Ovary (tissue), 9 donors: ENCODE measurements around the gene FAM217B. TPM values are rescaled to one million over a fixed set of nuclear protein-coding genes. Genes with fewer than 3 reads are reported as not detected.

Source experiments
- DNase-seq, 5 donors: peaks; one replicate each; pipeline ENCODE4 v3.0.0-alpha.2; 2019 to 2020
- H3K27ac ChIP-seq, 2 donors: fragments of 200-600 bp; one replicate each; pipeline versions ENCODE4 v1.5.1 to v1.8.0; 2019 to 2022
- H3K27me3 ChIP-seq: fragments of 200-600 bp; one replicate; pipeline ENCODE4 v1.8.0; 2022
- H3K36me3 ChIP-seq: fragments of 200-600 bp; sonication (generic); one replicate; pipeline ENCODE4 v1.5.1; 2019
- H3K4me1 ChIP-seq: one replicate; pipeline ENCODE4 v1.8.1; 2013; ENCODE audit warnings: mild to moderate bottlenecking, moderate library complexity; ENCODE audit not compliant: insufficient read depth
- H3K4me3 ChIP-seq: fragments of 200-600 bp; sonication (generic); one replicate; pipeline ENCODE4 v1.5.1; 2017
- H3K9me3 ChIP-seq, 2 donors: fragments of 200-600 bp in 1 of 2; sonication (generic) in 1 of 2; one replicate each; pipeline versions ENCODE4 v1.5.1 to v1.8.1; 2013 to 2019; ENCODE audit warnings: mild to moderate bottlenecking in 1 of 2, moderate library complexity in 1 of 2
- CTCF ChIP-seq, 3 donors: fragments of 450-650 bp in 2 of 3; fragments of 200-600 bp in 1 of 3; IDR thresholded peaks; one replicate each; pipeline versions ENCODE4 v1.5.1 to v1.8.0; 2016 to 2022; ENCODE audit warnings: antibody characterized with exemption in 3 of 3, mild to moderate bottlenecking in 1 of 3
- EP300 ChIP-seq: sonication (generic); formaldehyde crosslinking; IDR thresholded peaks from one replicate; pipeline ENCODE4 v1.6.1; 2017; ENCODE audit warnings: antibody characterized with exemption
- POLR2A ChIP-seq: fragments of 450-650 bp; IDR thresholded peaks from one replicate; pipeline ENCODE4 v1.6.1; 2017; ENCODE audit warnings: antibody characterized with exemption, mild to moderate bottlenecking, moderate library complexity
- WGBS, 3 donors: extraction: QIAGEN DNeasy Blood & Tissue Kit in 1 of 3; methylation state at CpG; one replicate each; pipeline versions ENCODE4 v1.1.5 to v1.1.7; 2013 to 2017; 5-methylcytosine and 5-hydroxymethylcytosine counted together
- intact Hi-C, 4 donors: fragments of 100-400 bp; cut with DNase I; formaldehyde crosslinking; loops; one replicate each; pipeline versions ENCODE4 v1.11.0 to v1.15.1; 2022 to 2023
- polyA plus RNA-seq, 2 donors: library from polyadenylated mRNA; stranded (reverse); fragments of 200-250 nt in 1 of 2; fragments of 350-450 nt in 1 of 2; fragmentation: Illumina TruSeq in 1 of 2; extraction: RNeasy Lipid Tissue Mini Kit (QIAGEN cat#74804) in 1 of 2; gene quantifications; one replicate each; pipeline ENCODE4 v1.2.3, GENCODE V29; 2013 to 2014
- total RNA-seq, 7 donors: library from RNA; depleted of rRNA in 2 of 7; stranded (reverse); fragments of >200 nt in 2 of 7; fragmentation: NEBNext Ultra II Directional in 3 of 7; extraction: Animal tissue kit (Norgen Biotek cat#: 25700) in 3 of 7; gene quantifications; one replicate each; pipeline versions ENCODE4 v1.1.0 to v1.2.4, GENCODE V29; 2016 to 2023
- donor health status: DM: no; HTN: no; CAD: no; lungs with moderate emphysema.
- donor health status: DM: no; HTN: no; CAD: no.
- donor health status: Bipolar disorder and iron deficiency.
- donor health status: DM: yes; HTN: yes; CAD: no.
- donor health status: DM: no; HTN: no; CAD: no.
- donor health status: DM: yes; HTN: yes; CAD: no.

Gene FAM217B
- total and polyA plus RNA-seq, 9 donors: 3.7 to 16.7 (median 9.4) TPM

GRCh38 chr20:59944726-59945125, 4.5 kb downstream of the FAM217B start:
- no peaks in the 10 kb centered on the region for H3K9me3 ChIP-seq
- intact Hi-C loops: no loop called here
- no peaks in the 10 kb centered on the region for H3K4me1 ChIP-seq
- WGBS, 3 donors: 80 to 88% (median 83%) methylated on average over 7 of the region's 7 CpGs
- H3K27me3 ChIP-seq: no peaks in the 10 kb centered on the region
- no peaks in the 10 kb centered on the region for H3K36me3 ChIP-seq
- TF ChIP-seq EP300 (no peak), POLR2A (no peak), CTCF (IDR thresholded peaks at IDR 0.05) (no peak)
- H3K4me3 ChIP-seq: no peak overlapping the region
- no peak overlapping the region for H3K27ac ChIP-seq
- DNase-seq: no peak

GRCh38 chr20:59945175-59945574, 5.0 kb downstream of the FAM217B start:
- Histone ChIP-seq H3K4me1 (no peaks in the 10 kb centered on the region), H3K36me3 (no peaks in the 10 kb centered on the region), H3K27ac (no peak overlapping the region), H3K9me3 (no peaks in the 10 kb centered on the region), H3K4me3 (no peak overlapping the region), H3K27me3 (no peaks in the 10 kb centered on the region)
- intact Hi-C loops: no loop called here
- WGBS, 3 donors: 67 to 74% (median 72%) methylated on average over 3 of the region's 3 CpGs
- TF ChIP-seq EP300 (no peak), CTCF (IDR thresholded peaks at IDR 0.05) (no peak), POLR2A (no peak)
- no peak for DNase-seq

- TF ChIP-seq EP300 (no peak), CTCF (IDR thresholded peaks at IDR 0.05) (no peak), POLR2A (no peak)
- WGBS, 3 donors: 72 to 86% (median 76%) methylated on average over 2 of the region's 2 CpGs
- Histone ChIP-seq H3K4me3 (no peak overlapping the region), H3K36me3 (no peaks in the 10 kb centered on the region), H3K9me3 (no peaks in the 10 kb centered on the region), H3K4me1 (no peaks in the 10 kb centered on the region), H3K27me3 (no peaks in the 10 kb centered on the region), H3K27ac (no peak overlapping the region)
- intact Hi-C loops: no loop called here
- no peak for DNase-seq
These were observed 5.5 kb downstream of the FAM217B start for GRCh38 chr20:59945731-59946130.

- Histone ChIP-seq H3K9me3 (no peaks in the 10 kb centered on the region), H3K4me1 (no peaks in the 10 kb centered on the region), H3K27ac (no peak overlapping the region), H3K36me3 (no peaks in the 10 kb centered on the region), H3K27me3 (no peaks in the 10 kb centered on the region), H3K4me3 (no peak overlapping the region)
- TF ChIP-seq POLR2A (no peak), CTCF (IDR thresholded peaks at IDR 0.05) (no peak), EP300 (no peak)
- 87 to 92% (median 92%) methylated on average over 8 of the region's 8 CpGs for WGBS, 3 donors
- intact Hi-C loops: no loop called here
- DNase-seq: no peak
These were observed 7.2 kb downstream of the FAM217B start for GRCh38 chr20:59947376-59947775.

GRCh38 chr20:59948212-59948611, 8.0 kb downstream of the FAM217B start:
- no peak for DNase-seq
- TF ChIP-seq POLR2A (no peak), EP300 (no peak), CTCF (IDR thresholded peaks at IDR 0.05) (no peak)
- Histone ChIP-seq H3K4me3 (no peak overlapping the region), H3K9me3 (no peaks in the 10 kb centered on the region), H3K36me3 (no peaks in the 10 kb centered on the region), H3K4me1 (no peaks in the 10 kb centered on the region), H3K27me3 (no peaks in the 10 kb centered on the region), H3K27ac (no peak overlapping the region)
- intact Hi-C loops: no loop called here
- 42 to 71% (median 50%) methylated on average over 1 of the region's 1 CpG for WGBS, 3 donors
